ENCODE results near the gene RMND1.
A peak's percentile ranks its signal among the peaks of the same experiment; 100 is the strongest.
"Not testable (repeated sequence)": the region's sequence is repeated elsewhere in the genome, so short reads cannot be mapped to it uniquely, and the experiment has no call there.

Gene RMND1

GRCh38 chr6:151391471-151392413 lies 60.2 kb downstream of the RMND1 start, which contains the start of gene ZBTB2:
Gene ZBTB2, minus strand, starts transcription at chr6:151391559. Its CDS starts 17,922 bp downstream, at chr6:151373637.
- 1% methylated on average over 44 of the region's 57 CpGs for WGBS
- H3K4me1 ChIP-seq (ENCODE audit: insufficient read depth, low read length) = peaks cover 23% of the 10 kb centered on the region
- peaks cover 36% of the 10 kb centered on the region for H3K36me3 ChIP-seq (ENCODE audit: insufficient read depth, low read length)
- peak within 1 kb of the TSS; percentile 89 for H3K4me3 ChIP-seq (ENCODE audit: low read length)
- no peaks in the 10 kb centered on the region for H3K27me3 ChIP-seq (ENCODE audit: insufficient read depth, low read length)
- H3K27ac ChIP-seq (ENCODE audit: low read depth, low read length) = peak within 1 kb of the TSS; percentile 100
- no peaks in the 10 kb centered on the region for H3K9me3 ChIP-seq (ENCODE audit: insufficient read depth, low read depth, low read length)
- H3K9ac ChIP-seq (ENCODE audit: low read depth, low read length) = peak within 1 kb of the TSS; percentile 99

- Histone ChIP-seq H3K27ac (ENCODE audit: low read depth, low read length) (peak overlapping the region; percentile 100), H3K9me3 (ENCODE audit: insufficient read depth, low read depth, low read length) (no peaks in the 10 kb centered on the region), H3K9ac (ENCODE audit: low read depth, low read length) (peak overlapping the region; percentile 99), H3K27me3 (ENCODE audit: insufficient read depth, low read length) (no peaks in the 10 kb centered on the region), H3K4me3 (ENCODE audit: low read length) (peak overlapping the region; percentile 89), H3K36me3 (ENCODE audit: insufficient read depth, low read length) (peaks cover 31% of the 10 kb centered on the region), H3K4me1 (ENCODE audit: insufficient read depth, low read length) (peaks cover 23% of the 10 kb centered on the region)
- under 1% methylated on average over 73 of the region's 78 CpGs for WGBS
Observed at GRCh38 chr6:151390851-151391470, 61.0 kb downstream of the RMND1 start.

- Histone ChIP-seq H3K9ac (ENCODE audit: low read depth, low read length) (peak overlapping the region; percentile 99), H3K27ac (ENCODE audit: low read depth, low read length) (peak overlapping the region; percentile 100), H3K27me3 (ENCODE audit: insufficient read depth, low read length) (no peaks in the 10 kb centered on the region), H3K36me3 (ENCODE audit: insufficient read depth, low read length) (peaks cover 28% of the 10 kb centered on the region), H3K4me3 (ENCODE audit: low read length) (peak overlapping the region; percentile 89), H3K4me1 (ENCODE audit: insufficient read depth, low read length) (peaks cover 28% of the 10 kb centered on the region), H3K9me3 (ENCODE audit: insufficient read depth, low read depth, low read length) (no peaks in the 10 kb centered on the region)
- WGBS = under 1% methylated on average over 79 of the region's 79 CpGs
Observed at GRCh38 chr6:151390276-151390850, 61.6 kb downstream of the RMND1 start.

GRCh38 chr6:151389618-151390275 lies 62.2 kb downstream of the RMND1 start:
- H3K27me3 ChIP-seq (ENCODE audit: insufficient read depth, low read length) = no peaks in the 10 kb centered on the region

GRCh38 chr6:151388997-151389617 lies 62.8 kb downstream of the RMND1 start:
- no peaks in the 10 kb centered on the region for H3K9me3 ChIP-seq (ENCODE audit: insufficient read depth, low read depth, low read length)
- WGBS = 45% methylated on average over 12 of the region's 12 CpGs
- H3K36me3 ChIP-seq (ENCODE audit: insufficient read depth, low read length) = peaks cover 26% of the 10 kb centered on the region
- peak overlapping the region; percentile 99 for H3K9ac ChIP-seq (ENCODE audit: low read depth, low read length)
- H3K4me3 ChIP-seq (ENCODE audit: low read length) = peak overlapping the region; percentile 89
- H3K4me1 ChIP-seq (ENCODE audit: insufficient read depth, low read length) = peaks cover 30% of the 10 kb centered on the region
- H3K27me3 ChIP-seq (ENCODE audit: insufficient read depth, low read length) = no peaks in the 10 kb centered on the region
- H3K27ac ChIP-seq (ENCODE audit: low read depth, low read length) = peak overlapping the region; percentile 100

More at GRCh38 chr6:151389618-151390275, 62.2 kb downstream of the RMND1 start:
- peak overlapping the region; percentile 100 for H3K27ac ChIP-seq (ENCODE audit: low read depth, low read length)
- H3K36me3 ChIP-seq (ENCODE audit: insufficient read depth, low read length) = peaks cover 24% of the 10 kb centered on the region
- WGBS = under 1% methylated on average over 54 of the region's 54 CpGs
- H3K4me3 ChIP-seq (ENCODE audit: low read length) = peak overlapping the region; percentile 89
- peaks cover 30% of the 10 kb centered on the region for H3K4me1 ChIP-seq (ENCODE audit: insufficient read depth, low read length)
- H3K9ac ChIP-seq (ENCODE audit: low read depth, low read length) = peak overlapping the region; percentile 99
- no peaks in the 10 kb centered on the region for H3K9me3 ChIP-seq (ENCODE audit: insufficient read depth, low read depth, low read length)

GRCh38 chr6:151388236-151388635 lies 63.7 kb downstream of the RMND1 start:
- 97% methylated on average over 2 of the region's 2 CpGs for WGBS
- Histone ChIP-seq H3K36me3 (ENCODE audit: insufficient read depth, low read length) (peaks cover 28% of the 10 kb centered on the region), H3K9me3 (ENCODE audit: insufficient read depth, low read depth, low read length) (no peaks in the 10 kb centered on the region), H3K4me3 (ENCODE audit: low read length) (no peak overlapping the region), H3K27ac (ENCODE audit: low read depth, low read length) (no peak overlapping the region), H3K4me1 (ENCODE audit: insufficient read depth, low read length) (peaks cover 26% of the 10 kb centered on the region), H3K27me3 (ENCODE audit: insufficient read depth, low read length) (no peaks in the 10 kb centered on the region), H3K9ac (ENCODE audit: low read depth, low read length) (no peak overlapping the region)

- Histone ChIP-seq H3K27ac (ENCODE audit: low read depth, low read length) (no peak overlapping the region), H3K9me3 (ENCODE audit: insufficient read depth, low read depth, low read length) (no peaks in the 10 kb centered on the region), H3K4me1 (ENCODE audit: insufficient read depth, low read length) (peaks cover 17% of the 10 kb centered on the region), H3K27me3 (ENCODE audit: insufficient read depth, low read length) (no peaks in the 10 kb centered on the region), H3K4me3 (ENCODE audit: low read length) (no peak overlapping the region), H3K36me3 (ENCODE audit: insufficient read depth, low read length) (peaks cover 29% of the 10 kb centered on the region), H3K9ac (ENCODE audit: low read depth, low read length) (no peak overlapping the region)
- WGBS = 92% methylated on average over 9 of the region's 11 CpGs
Observed at GRCh38 chr6:151387175-151387970, 64.6 kb downstream of the RMND1 start.

- no peak overlapping the region for H3K27ac ChIP-seq (ENCODE audit: low read depth, low read length)
Observed at GRCh38 chr6:151385177-151385576, 66.7 kb downstream of the RMND1 start.

GRCh38 chr6:151384151-151384550 lies 67.8 kb downstream of the RMND1 start:
- no peak overlapping the region for H3K4me3 ChIP-seq (ENCODE audit: low read length)
- peaks cover 24% of the 10 kb centered on the region for H3K4me1 ChIP-seq (ENCODE audit: insufficient read depth, low read length)
- peaks cover 29% of the 10 kb centered on the region for H3K36me3 ChIP-seq (ENCODE audit: insufficient read depth, low read length)
- H3K27ac ChIP-seq (ENCODE audit: low read depth, low read length) = no peak overlapping the region
- no peaks in the 10 kb centered on the region for H3K9me3 ChIP-seq (ENCODE audit: insufficient read depth, low read depth, low read length)
- 92% methylated on average over 5 of the region's 5 CpGs for WGBS
- no peaks in the 10 kb centered on the region for H3K27me3 ChIP-seq (ENCODE audit: insufficient read depth, low read length)
- no peak overlapping the region for H3K9ac ChIP-seq (ENCODE audit: low read depth, low read length)

More at GRCh38 chr6:151385177-151385576, 66.7 kb downstream of the RMND1 start:
- Histone ChIP-seq H3K4me3 (ENCODE audit: low read length) (no peak overlapping the region), H3K27me3 (ENCODE audit: insufficient read depth, low read length) (no peaks in the 10 kb centered on the region), H3K4me1 (ENCODE audit: insufficient read depth, low read length) (peaks cover 21% of the 10 kb centered on the region), H3K9me3 (ENCODE audit: insufficient read depth, low read depth, low read length) (no peaks in the 10 kb centered on the region), H3K36me3 (ENCODE audit: insufficient read depth, low read length) (peaks cover 29% of the 10 kb centered on the region), H3K9ac (ENCODE audit: low read depth, low read length) (no peak overlapping the region)
- WGBS = 86% methylated on average over 1 of the region's 1 CpG

- WGBS = 98% methylated on average over 9 of the region's 9 CpGs
- not testable (repeated sequence) for H3K27me3 ChIP-seq (ENCODE audit: insufficient read depth, low read length); H3K9me3 ChIP-seq (ENCODE audit: insufficient read depth, low read depth, low read length); H3K27ac ChIP-seq (ENCODE audit: low read depth, low read length); H3K4me3 ChIP-seq (ENCODE audit: low read length); H3K9ac ChIP-seq (ENCODE audit: low read depth, low read length)
- Histone ChIP-seq H3K4me1 (ENCODE audit: insufficient read depth, low read length) (peaks cover 22% of the 10 kb centered on the region), H3K36me3 (ENCODE audit: insufficient read depth, low read length) (peaks cover 19% of the 10 kb centered on the region)
Observed at GRCh38 chr6:151382631-151383030, 69.3 kb downstream of the RMND1 start.
